ENCODE results near the gene NYAP2.

GRCh38 chr2:225438248-225438647 lies 38.7 kb downstream of the NYAP2 start:
- TF ChIP-seq POLR2AphosphoS5 (IDR thresholded peaks at IDR 0.05): no peak
- no peak for TF ChIP-seq CTCF (IDR thresholded peaks at IDR 0.05)

Data from gastroesophageal sphincter (tissue), 3 donors.